Activated naive CD8-positive, alpha-beta T cell treated with anti-CD3 and anti-CD28 coated beads, Interleukin-2, amount 50 U/mL, for 16 hours (primary cell): ENCODE results near the gene OR11H7.
"Not testable (repeated sequence)": the region's sequence is repeated elsewhere in the genome, so short reads cannot be mapped to it uniquely, and the experiment has no call there.

ENCODE experiments used
- DNase-seq: peaks from one replicate; pipeline ENCODE4 v3.0.0-alpha.2; 2020; ENCODE audit warnings: low read depth, low spot score

Gene OR11H7

GRCh38 chr14:20278414-20278813, 49.6 kb downstream of the OR11H7 start:
- no peak for DNase-seq

- DNase-seq: not testable (repeated sequence)
Measured at GRCh38 chr14:20280265-20280664, 51.5 kb downstream of the OR11H7 start.
